GM23338 (cell line): Measurements from ENCODE around the gene SLC2A11. TPM values are rescaled to one million over a fixed set of nuclear protein-coding genes. Genes with fewer than 3 reads are reported as not detected.

Experiments
- ATAC-seq: fragments of 200-7000 bp; cut with Tn5 transposase; 3 replicates; pipeline ENCODE4 v1.9.1; 2020
- DNase-seq: peaks from one replicate; pipeline ENCODE4 v3.0.0-alpha.2; 2015; ENCODE audit warnings: low spot score
- H2AFZ ChIP-seq: fragments of 200-600 bp; sonication (generic); 2 replicates; pipeline ENCODE4 v1.8.0; 2016; ENCODE audit warnings: antibody characterized with exemption, mild to moderate bottlenecking, moderate library complexity
- H3F3A ChIP-seq: fragments of 200-600 bp; sonication (generic); replicated peaks from 2 replicates; pipeline ENCODE4 v1.8.0; 2017; ENCODE audit warnings: antibody characterized with exemption, mixed run types, low read depth
- H3K27ac ChIP-seq: fragments of 200-600 bp; sonication (generic); 2 replicates; pipeline ENCODE4 v1.6.1; 2016; ENCODE audit warnings: low read depth
- H3K27me3 ChIP-seq: fragments of 200-600 bp; sonication (generic); 2 replicates; pipeline ENCODE4 v1.8.0; 2016; ENCODE audit warnings: mild to moderate bottlenecking, mixed run types, moderate library complexity; ENCODE audit not compliant: insufficient read depth
- H3K36me3 ChIP-seq: fragments of 200-600 bp; sonication (generic); 2 replicates; pipeline ENCODE4 v1.8.0; 2016; ENCODE audit warnings: mild to moderate bottlenecking; ENCODE audit not compliant: insufficient read depth
- H3K4me1 ChIP-seq: fragments of 200-600 bp; sonication (generic); 2 replicates; pipeline ENCODE4 v1.8.0; 2016; ENCODE audit warnings: mild to moderate bottlenecking, moderate library complexity; ENCODE audit not compliant: insufficient read depth
- H3K4me2 ChIP-seq: fragments of 200-600 bp; sonication (generic); 2 replicates; pipeline ENCODE4 v1.7.1; 2017; ENCODE audit warnings: mixed run types
- H3K4me3 ChIP-seq: fragments of 200-600 bp; sonication (generic); 2 replicates; pipeline ENCODE4 v1.6.1; 2016; ENCODE audit warnings: mixed run types
- H3K79me2 ChIP-seq: fragments of 200-600 bp; sonication (generic); replicated peaks from 2 replicates; pipeline ENCODE4 v1.8.0; 2017; ENCODE audit warnings: mild to moderate bottlenecking; ENCODE audit not compliant: insufficient read depth
- H3K9me2 ChIP-seq: fragments of 200-600 bp; sonication (generic); 2 replicates; pipeline ENCODE4 v1.8.0; 2017; ENCODE audit not compliant: insufficient read depth
- H4K20me1 ChIP-seq: fragments of 200-600 bp; sonication (generic); replicated peaks from 2 replicates; pipeline ENCODE4 v1.8.0; 2017; ENCODE audit warnings: mild to moderate bottlenecking; ENCODE audit not compliant: insufficient read depth
- H3K27ac Mint-ChIP-seq: 2 replicates; pipeline ENCODE4 v1.8.0; 2020; ENCODE audit warnings: inconsistent platforms, mild to moderate bottlenecking, moderate library complexity, mixed read lengths
- H3K27me3 Mint-ChIP-seq: 3 replicates; pipeline ENCODE4 v1.8.0; 2022; ENCODE audit warnings: low read depth, mild to moderate bottlenecking, moderate library complexity, mixed read lengths, inconsistent platforms; ENCODE audit not compliant: insufficient read depth, poor library complexity
- H3K36me3 Mint-ChIP-seq: 3 replicates; pipeline ENCODE4 v1.8.0; 2021; ENCODE audit warnings: low read depth, mild to moderate bottlenecking, inconsistent platforms, moderate library complexity, mixed read lengths
- H3K4me1 Mint-ChIP-seq: 3 replicates; pipeline ENCODE4 v1.8.0; 2020; ENCODE audit warnings: mild to moderate bottlenecking, inconsistent platforms, mixed read lengths
- H3K4me3 Mint-ChIP-seq: 3 replicates; pipeline ENCODE4 v1.8.0; 2021; ENCODE audit warnings: moderate library complexity, mild to moderate bottlenecking, inconsistent platforms, mixed read lengths
- H3K9me3 Mint-ChIP-seq: 3 replicates; pipeline ENCODE4 v1.8.0; 2020; ENCODE audit warnings: moderate library complexity, mild to moderate bottlenecking, inconsistent platforms, mixed read lengths
- CREB1 ChIP-seq: fragments of 250-450 bp; sonication (Bioruptor Pico); IDR thresholded peaks from 2 replicates; pipeline ENCODE4 v1.5.0; 2020; ENCODE audit warnings: low read depth, mild to moderate bottlenecking, moderate library complexity
- EZH2phosphoT487 ChIP-seq: fragments of 200-600 bp; sonication (generic); IDR thresholded peaks from one replicate; pipeline ENCODE4 v1.8.1; 2018; ENCODE audit warnings: antibody characterized with exemption; ENCODE audit not compliant: unreplicated experiment
- JUNB ChIP-seq: IDR thresholded peaks from one replicate; pipeline ENCODE4 v1.6.1; 2016; ENCODE audit warnings: antibody characterized with exemption; ENCODE audit not compliant: unreplicated experiment
- POLR2AphosphoS5 ChIP-seq: IDR thresholded peaks from 2 replicates; pipeline ENCODE4 v1.6.1; 2016; ENCODE audit warnings: antibody characterized with exemption, low read depth
- STAT1 ChIP-seq: IDR thresholded peaks from one replicate; pipeline ENCODE4 v1.6.1; 2016; ENCODE audit warnings: antibody characterized with exemption; ENCODE audit not compliant: unreplicated experiment
- polyA plus RNA-seq: library from polyadenylated mRNA; unstranded; fragments of >200 nt; fragmentation: Nextera tagmentation; extraction: Ambion mirVana; gene quantifications from 2 replicates; pipeline ENCODE4 v1.2.1, GENCODE V29; 2016
- total RNA-seq: library from RNA; depleted of rRNA; stranded (reverse); fragments of >200 nt; shearing (Covaris generic); gene quantifications from 2 replicates; pipeline ENCODE4 v1.2.3, GENCODE V29; 2014
- TF ChIP-seq, protein P1 (sequence below), 2 experiments: fragments of 200-600 bp in 1 of 2; sonication (generic) in 1 of 2; conservative IDR thresholded peaks; 2 replicates each; pipeline versions ENCODE4 v1.5.1 to v1.6.1; 2016 to 2017; ENCODE audit warnings: antibody characterized with exemption in 2 of 2, low read depth in 2 of 2, mild to moderate bottlenecking in 2 of 2, moderate library complexity in 1 of 2
- TF ChIP-seq, protein P2 (sequence below): IDR thresholded peaks from 2 replicates; pipeline ENCODE4 v1.6.1; 2016; ENCODE audit warnings: antibody characterized with exemption
- TF ChIP-seq, protein P3 (sequence below): IDR thresholded peaks from one replicate; pipeline ENCODE4 v1.6.1; 2018; ENCODE audit warnings: antibody characterized with exemption; ENCODE audit not compliant: unreplicated experiment

Gene SLC2A11
- total and polyA plus RNA-seq, 2 experiments from 2014 or later: 7.1 to 21.8 TPM

DNA sequence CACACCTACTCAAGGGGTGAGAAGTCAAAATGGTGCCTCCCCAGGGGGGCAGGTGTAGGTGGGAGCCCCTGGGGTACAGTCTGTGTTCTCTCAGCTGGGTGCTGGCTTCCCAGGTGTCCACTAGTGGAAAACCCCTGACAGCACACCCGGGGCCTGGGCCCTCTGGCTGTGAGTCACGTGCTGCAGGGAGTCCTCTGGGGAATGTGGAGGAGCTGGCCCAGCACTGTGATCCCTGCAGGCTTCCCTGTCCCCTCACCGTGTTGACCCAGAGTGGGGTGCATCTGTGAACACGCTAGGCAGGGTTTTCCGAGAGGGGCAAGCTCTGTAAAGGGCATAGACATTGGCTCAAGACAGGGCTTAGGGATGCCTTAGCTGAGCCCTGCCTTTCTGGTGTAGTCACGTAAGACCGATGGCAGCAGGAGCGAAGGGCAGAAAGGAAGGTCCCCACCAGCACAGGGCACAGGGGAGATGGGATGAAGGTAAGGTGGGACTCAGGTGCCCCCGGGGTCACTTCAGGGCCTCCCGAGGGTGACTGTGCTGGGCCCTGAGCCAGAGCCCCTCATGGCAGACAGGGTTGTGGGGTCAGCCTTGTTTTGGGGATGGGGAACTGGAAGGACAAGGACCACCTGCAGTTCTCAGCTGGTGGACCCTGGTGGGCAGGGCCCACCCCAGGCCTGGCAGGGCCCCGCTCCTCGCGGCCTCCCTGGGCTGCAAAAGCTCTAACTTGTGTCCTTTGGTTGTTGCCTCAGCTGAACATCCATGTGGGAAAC lies 33.0 kb upstream of the SLC2A11 start:
- Histone ChIP-seq H3F3A (no peaks in the 10 kb centered on the region), H2AFZ (no peak overlapping the region), H3K4me1 (no peaks in the 10 kb centered on the region), H3K4me2 (no peak overlapping the region), H3K9me2 (no peaks in the 10 kb centered on the region), H3K79me2 (no peaks in the 10 kb centered on the region), H3K27me3 (no peaks in the 10 kb centered on the region), H3K4me3 (no peak overlapping the region), H3K36me3 (peaks cover 19% of the 10 kb centered on the region; the same call in 1 of the 2 replicates), H4K20me1 (no peaks in the 10 kb centered on the region), H3K27ac (no peak overlapping the region)
- peaks cover 11% of the 10 kb centered on the region; the same call in 2 of the 3 replicates for H3K4me1 Mint-ChIP-seq
- no peak for ATAC-seq
- peaks cover 87% of the 10 kb centered on the region for H3K36me3 Mint-ChIP-seq
- TF ChIP-seq STAT1 (no peak), EZH2phosphoT487 (no peak), CREB1 (CRISPR knock-in tag) (no peak), JUNB (no peak)
- TF ChIP-seq, protein P1, sequence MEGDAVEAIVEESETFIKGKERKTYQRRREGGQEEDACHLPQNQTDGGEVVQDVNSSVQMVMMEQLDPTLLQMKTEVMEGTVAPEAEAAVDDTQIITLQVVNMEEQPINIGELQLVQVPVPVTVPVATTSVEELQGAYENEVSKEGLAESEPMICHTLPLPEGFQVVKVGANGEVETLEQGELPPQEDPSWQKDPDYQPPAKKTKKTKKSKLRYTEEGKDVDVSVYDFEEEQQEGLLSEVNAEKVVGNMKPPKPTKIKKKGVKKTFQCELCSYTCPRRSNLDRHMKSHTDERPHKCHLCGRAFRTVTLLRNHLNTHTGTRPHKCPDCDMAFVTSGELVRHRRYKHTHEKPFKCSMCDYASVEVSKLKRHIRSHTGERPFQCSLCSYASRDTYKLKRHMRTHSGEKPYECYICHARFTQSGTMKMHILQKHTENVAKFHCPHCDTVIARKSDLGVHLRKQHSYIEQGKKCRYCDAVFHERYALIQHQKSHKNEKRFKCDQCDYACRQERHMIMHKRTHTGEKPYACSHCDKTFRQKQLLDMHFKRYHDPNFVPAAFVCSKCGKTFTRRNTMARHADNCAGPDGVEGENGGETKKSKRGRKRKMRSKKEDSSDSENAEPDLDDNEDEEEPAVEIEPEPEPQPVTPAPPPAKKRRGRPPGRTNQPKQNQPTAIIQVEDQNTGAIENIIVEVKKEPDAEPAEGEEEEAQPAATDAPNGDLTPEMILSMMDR (conservative IDR thresholded peaks at IDR 0.05; ENCODE audit: low read depth in 2 of 2): no peak
- TF ChIP-seq, protein P2, sequence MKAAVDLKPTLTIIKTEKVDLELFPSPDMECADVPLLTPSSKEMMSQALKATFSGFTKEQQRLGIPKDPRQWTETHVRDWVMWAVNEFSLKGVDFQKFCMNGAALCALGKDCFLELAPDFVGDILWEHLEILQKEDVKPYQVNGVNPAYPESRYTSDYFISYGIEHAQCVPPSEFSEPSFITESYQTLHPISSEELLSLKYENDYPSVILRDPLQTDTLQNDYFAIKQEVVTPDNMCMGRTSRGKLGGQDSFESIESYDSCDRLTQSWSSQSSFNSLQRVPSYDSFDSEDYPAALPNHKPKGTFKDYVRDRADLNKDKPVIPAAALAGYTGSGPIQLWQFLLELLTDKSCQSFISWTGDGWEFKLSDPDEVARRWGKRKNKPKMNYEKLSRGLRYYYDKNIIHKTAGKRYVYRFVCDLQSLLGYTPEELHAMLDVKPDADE: no peak
- DNase-seq: no peak
- H3K4me3 Mint-ChIP-seq: no peak overlapping the region
- peaks cover 26% of the 10 kb centered on the region for H3K27me3 Mint-ChIP-seq
- H3K9me3 Mint-ChIP-seq: no peaks in the 10 kb centered on the region; the same call in 2 of the 3 replicates
- H3K27ac Mint-ChIP-seq: peak overlapping the region; percentile 86

DNA sequence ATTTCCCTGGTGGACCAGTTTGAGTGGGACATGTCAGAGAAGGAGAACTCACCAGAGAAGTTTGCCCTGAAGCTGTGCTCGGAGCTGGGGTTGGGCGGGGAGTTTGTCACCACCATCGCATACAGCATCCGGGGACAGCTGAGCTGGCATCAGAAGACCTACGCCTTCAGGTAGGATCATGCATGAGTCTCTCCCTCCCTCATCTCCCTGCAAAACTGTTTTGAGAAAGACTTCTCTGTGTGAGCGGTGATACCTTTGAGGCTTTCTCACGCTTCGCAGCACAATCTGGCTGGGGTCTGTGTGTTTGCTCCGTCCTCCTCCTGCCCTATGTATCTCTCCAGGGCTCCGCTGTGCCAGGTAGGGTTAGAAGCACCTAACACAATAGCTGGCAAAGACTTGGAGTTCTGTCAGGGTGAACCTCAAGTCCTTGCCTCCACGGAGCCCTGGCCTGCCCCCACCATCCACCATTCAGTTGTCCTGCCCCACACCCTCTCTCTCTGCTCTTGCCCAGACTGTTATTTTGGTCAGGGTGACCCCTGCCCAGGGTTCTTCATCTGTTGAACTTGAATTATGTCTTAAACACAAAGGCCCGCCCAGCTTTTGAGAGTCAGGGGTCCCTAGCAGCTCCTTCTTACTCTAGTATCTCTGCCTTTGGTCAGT lies 32.3 kb upstream of the SLC2A11 start:
- Histone ChIP-seq H4K20me1 (no peaks in the 10 kb centered on the region), H3K4me3 (no peak overlapping the region), H3K9me2 (no peaks in the 10 kb centered on the region), H3K36me3 (peaks cover 14% of the 10 kb centered on the region; the same call in 1 of the 2 replicates), H3K27ac (peak overlapping the region; percentile 81; the same call in 1 of the 2 replicates), H3K4me2 (no peak overlapping the region), H3K79me2 (no peaks in the 10 kb centered on the region), H3K4me1 (no peaks in the 10 kb centered on the region), H3F3A (no peaks in the 10 kb centered on the region), H3K27me3 (no peaks in the 10 kb centered on the region), H2AFZ (no peak overlapping the region)
- H3K4me3 Mint-ChIP-seq: no peak overlapping the region
- peaks cover 87% of the 10 kb centered on the region for H3K36me3 Mint-ChIP-seq
- TF ChIP-seq POLR2AphosphoS5: no peak
- no peak for TF ChIP-seq EZH2phosphoT487
- TF ChIP-seq, protein P3, sequence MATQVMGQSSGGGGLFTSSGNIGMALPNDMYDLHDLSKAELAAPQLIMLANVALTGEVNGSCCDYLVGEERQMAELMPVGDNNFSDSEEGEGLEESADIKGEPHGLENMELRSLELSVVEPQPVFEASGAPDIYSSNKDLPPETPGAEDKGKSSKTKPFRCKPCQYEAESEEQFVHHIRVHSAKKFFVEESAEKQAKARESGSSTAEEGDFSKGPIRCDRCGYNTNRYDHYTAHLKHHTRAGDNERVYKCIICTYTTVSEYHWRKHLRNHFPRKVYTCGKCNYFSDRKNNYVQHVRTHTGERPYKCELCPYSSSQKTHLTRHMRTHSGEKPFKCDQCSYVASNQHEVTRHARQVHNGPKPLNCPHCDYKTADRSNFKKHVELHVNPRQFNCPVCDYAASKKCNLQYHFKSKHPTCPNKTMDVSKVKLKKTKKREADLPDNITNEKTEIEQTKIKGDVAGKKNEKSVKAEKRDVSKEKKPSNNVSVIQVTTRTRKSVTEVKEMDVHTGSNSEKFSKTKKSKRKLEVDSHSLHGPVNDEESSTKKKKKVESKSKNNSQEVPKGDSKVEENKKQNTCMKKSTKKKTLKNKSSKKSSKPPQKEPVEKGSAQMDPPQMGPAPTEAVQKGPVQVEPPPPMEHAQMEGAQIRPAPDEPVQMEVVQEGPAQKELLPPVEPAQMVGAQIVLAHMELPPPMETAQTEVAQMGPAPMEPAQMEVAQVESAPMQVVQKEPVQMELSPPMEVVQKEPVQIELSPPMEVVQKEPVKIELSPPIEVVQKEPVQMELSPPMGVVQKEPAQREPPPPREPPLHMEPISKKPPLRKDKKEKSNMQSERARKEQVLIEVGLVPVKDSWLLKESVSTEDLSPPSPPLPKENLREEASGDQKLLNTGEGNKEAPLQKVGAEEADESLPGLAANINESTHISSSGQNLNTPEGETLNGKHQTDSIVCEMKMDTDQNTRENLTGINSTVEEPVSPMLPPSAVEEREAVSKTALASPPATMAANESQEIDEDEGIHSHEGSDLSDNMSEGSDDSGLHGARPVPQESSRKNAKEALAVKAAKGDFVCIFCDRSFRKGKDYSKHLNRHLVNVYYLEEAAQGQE: no peak
- H3K4me1 Mint-ChIP-seq: peaks cover 6% of the 10 kb centered on the region; the same call in 2 of the 3 replicates
- no peak for DNase-seq
- H3K27me3 Mint-ChIP-seq: peaks cover 18% of the 10 kb centered on the region
- H3K27ac Mint-ChIP-seq: peak overlapping the region; percentile 79
- ATAC-seq: no peak
- no peaks in the 10 kb centered on the region; the same call in 2 of the 3 replicates for H3K9me3 Mint-ChIP-seq
